Colonic mucosa (tissue), 4 donors: ENCODE data around the gene EYS. TPM values are rescaled to one million over a fixed set of nuclear protein-coding genes. Genes with fewer than 3 reads are reported as not detected.

Experiments used
- DNase-seq: peaks from one replicate; pipeline ENCODE4 v3.0.0-alpha.2; 2020
- H3K27ac ChIP-seq: fragments of 200-600 bp; one replicate; pipeline ENCODE4 v1.8.0; 2021
- H3K27me3 ChIP-seq: fragments of 200-600 bp; one replicate; pipeline ENCODE4 v1.8.0; 2021
- H3K36me3 ChIP-seq: fragments of 200-600 bp; one replicate; pipeline ENCODE4 v1.8.0; 2021
- H3K4me1 ChIP-seq: fragments of 200-600 bp; one replicate; pipeline ENCODE4 v1.8.0; 2021; ENCODE audit warnings: mild to moderate bottlenecking
- H3K4me3 ChIP-seq: fragments of 200-600 bp; one replicate; pipeline ENCODE4 v1.8.0; 2021
- H3K9ac ChIP-seq, 2 donors: one replicate each; pipeline ENCODE4 v1.7.0; 2013; ENCODE audit warnings: control low read depth in 2 of 2, low read depth in 2 of 2, low read length in 2 of 2
- H3K9me3 ChIP-seq: fragments of 200-600 bp; one replicate; pipeline ENCODE4 v1.8.0; 2021
- CTCF ChIP-seq: fragments of 200-600 bp; IDR thresholded peaks from one replicate; pipeline ENCODE4 v1.8.0; 2022; ENCODE audit warnings: antibody characterized with exemption, mild to moderate bottlenecking
- intact Hi-C: fragments of 100-400 bp; cut with DNase I; formaldehyde crosslinking; loops from one replicate; pipeline ENCODE4 v1.14.1; 2022
- total RNA-seq, 2 donors: library from RNA; stranded (reverse); fragmentation: NEBNext Ultra II Directional in 1 of 2; extraction: Animal tissue kit (Norgen Biotek cat#: 25700) in 1 of 2; gene quantifications; one replicate each; pipeline ENCODE4 v1.2.1, GENCODE V29; 2021
- donor health status: healthy.
- donor health status: DM: no; HTN: no; CAD: no.
- donor health status: DM: no; HTN: no; CAD: no.

The EYS gene
- total RNA-seq, 2 donors from 2014 or later, result 0.64 to 0.82 TPM

GRCh38 chr6:63745784-63746183, 1961.2 kb downstream of the EYS start:
- Histone ChIP-seq H3K27ac (no peak overlapping the region), H3K4me3 (no peak overlapping the region), H3K27me3 (no peaks in the 10 kb centered on the region), H3K9ac (no peak overlapping the region), H3K36me3 (no peaks in the 10 kb centered on the region), H3K4me1 (no peaks in the 10 kb centered on the region), H3K9me3 (no peaks in the 10 kb centered on the region)
- DNase-seq, result no peak
- intact Hi-C loops, result no loop called here
- no peak for TF ChIP-seq CTCF

- Histone ChIP-seq H3K9ac (no peak overlapping the region), H3K4me3 (no peak overlapping the region), H3K27ac (no peak overlapping the region)
Measured at GRCh38 chr6:63744810-63745209, 1962.2 kb downstream of the EYS start.

GRCh38 chr6:63743691-63744090, 1963.3 kb downstream of the EYS start:
- Histone ChIP-seq H3K9ac (no peak overlapping the region), H3K27me3 (no peaks in the 10 kb centered on the region), H3K4me1 (no peaks in the 10 kb centered on the region), H3K9me3 (no peaks in the 10 kb centered on the region), H3K27ac (no peak overlapping the region), H3K4me3 (no peak overlapping the region), H3K36me3 (no peaks in the 10 kb centered on the region)
- intact Hi-C loops, result no loop called here
- TF ChIP-seq CTCF, result no peak
- DNase-seq, result no peak

More at GRCh38 chr6:63744810-63745209, 1962.2 kb downstream of the EYS start:
- H3K36me3 ChIP-seq, result no peaks in the 10 kb centered on the region
- H3K4me1 ChIP-seq, result no peaks in the 10 kb centered on the region
- intact Hi-C loops, result no loop called here
- no peaks in the 10 kb centered on the region for H3K27me3 ChIP-seq
- no peak for TF ChIP-seq CTCF
- DNase-seq, result no peak
- H3K9me3 ChIP-seq, result no peaks in the 10 kb centered on the region

GRCh38 chr6:63742060-63742459, 1965.0 kb downstream of the EYS start:
- no peak for DNase-seq
- no peaks in the 10 kb centered on the region for H3K9me3 ChIP-seq
- no peaks in the 10 kb centered on the region for H3K4me1 ChIP-seq
- no peak overlapping the region for H3K9ac ChIP-seq
- no peak for TF ChIP-seq CTCF
- H3K27ac ChIP-seq, result no peak overlapping the region
- no peaks in the 10 kb centered on the region for H3K36me3 ChIP-seq
- intact Hi-C loops, result no loop called here
- H3K4me3 ChIP-seq, result no peak overlapping the region
- H3K27me3 ChIP-seq, result no peaks in the 10 kb centered on the region

- no peaks in the 10 kb centered on the region for H3K27me3 ChIP-seq
- no peaks in the 10 kb centered on the region for H3K4me1 ChIP-seq
- no peak overlapping the region for H3K27ac ChIP-seq
- no peak for DNase-seq
- H3K9ac ChIP-seq, result no peak overlapping the region
- intact Hi-C loops, result no loop called here
- H3K36me3 ChIP-seq, result no peaks in the 10 kb centered on the region
- H3K9me3 ChIP-seq, result no peaks in the 10 kb centered on the region
- no peak overlapping the region for H3K4me3 ChIP-seq
- TF ChIP-seq CTCF, result no peak
Measured at GRCh38 chr6:63740709-63741108, 1966.3 kb downstream of the EYS start.
